WERI-Rb-1 (cell line): ENCODE results near the gene SAMD4B.

ENCODE experiments used
- DNase-seq: peaks from one replicate; pipeline ENCODE4 v3.0.0-alpha.2; 2020
- H3K27ac ChIP-seq: fragments of 250-450 bp; sonication (Bioruptor Pico); 2 replicates; pipeline ENCODE4 v1.5.1; 2020; ENCODE audit warnings: mild to moderate bottlenecking, moderate library complexity
- H3K27me3 ChIP-seq: fragments of 250-450 bp; sonication (Bioruptor Pico); 2 replicates; pipeline ENCODE4 v1.5.1; 2021; ENCODE audit warnings: mild to moderate bottlenecking, low read depth, moderate library complexity; ENCODE audit not compliant: insufficient read depth, severe bottlenecking
- H3K36me3 ChIP-seq: fragments of 250-450 bp; sonication (Bioruptor Pico); 2 replicates; pipeline ENCODE4 v1.5.1; 2020; ENCODE audit warnings: mild to moderate bottlenecking, moderate library complexity
- H3K4me3 ChIP-seq: 2 replicates; pipeline ENCODE4 v1.5.1; 2011; ENCODE audit warnings: low read depth, mild to moderate bottlenecking, control low read depth, low read length
- H3K9me3 ChIP-seq: fragments of 250-450 bp; sonication (Bioruptor Pico); 2 replicates; pipeline ENCODE4 v1.5.1; 2021; ENCODE audit warnings: mild to moderate bottlenecking, moderate library complexity; ENCODE audit not compliant: severe bottlenecking
- TF ChIP-seq, protein P1 (sequence below): IDR thresholded peaks from 2 replicates; pipeline ENCODE4 v1.5.1; 2011; ENCODE audit warnings: low read depth, mild to moderate bottlenecking, control low read depth, inconsistent platforms, low read length

The SAMD4B gene

DNA sequence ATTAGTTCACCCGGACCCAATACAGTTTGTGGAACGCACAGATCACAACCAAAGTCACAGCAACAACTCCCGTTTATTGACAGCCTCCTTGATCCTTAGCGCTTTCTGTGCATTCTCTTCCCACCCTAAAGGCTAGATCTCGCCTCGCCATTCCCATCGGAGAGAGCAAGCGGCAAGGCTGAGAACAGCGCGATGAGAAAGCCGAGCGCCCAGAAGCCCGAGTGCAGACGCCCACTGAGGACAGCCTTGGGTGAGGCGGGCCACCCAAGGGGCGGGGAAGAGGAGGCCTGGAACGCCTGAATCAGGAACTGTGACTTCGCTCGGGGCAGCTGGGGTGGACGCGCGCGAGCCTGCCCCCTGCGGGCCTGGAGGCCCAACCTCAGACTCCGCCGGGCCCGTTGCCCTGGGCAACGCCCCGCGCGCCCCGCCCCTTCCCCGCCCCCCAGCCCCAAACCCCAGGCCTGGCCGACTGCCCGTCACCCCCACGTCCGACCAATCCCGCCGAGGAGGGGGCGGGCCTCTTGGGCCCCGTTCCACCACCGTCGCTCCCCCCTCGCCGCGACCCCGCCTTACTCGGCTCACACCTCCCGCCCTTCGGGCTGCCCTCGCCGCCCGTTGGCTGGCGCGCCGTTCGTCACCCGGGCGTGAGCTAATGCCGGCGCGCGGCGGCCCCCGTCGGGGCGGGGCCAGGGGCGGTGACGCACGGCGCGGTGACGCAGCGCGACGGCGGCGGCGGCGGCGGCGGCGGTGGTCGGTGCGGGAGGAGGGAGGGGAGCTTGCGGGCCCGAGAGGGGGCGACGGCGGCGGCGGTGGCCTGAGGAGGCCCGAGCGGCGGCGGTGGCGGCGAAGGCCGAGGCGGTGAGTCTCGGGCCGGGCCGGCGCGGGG lies at the start of gene SAMD4B:
Gene SAMD4B (plus strand): TSS at position 703 of the 886 bp plus-strand sequence. CDS start 14,473 bp downstream, outside the sequence.
- Histone ChIP-seq H3K36me3 (peaks cover 29% of the 10 kb centered on the region), H3K27ac (peak within 1 kb of the TSS; percentile 75), H3K4me3 (peak within 1 kb of the TSS; percentile 81), H3K27me3 (no peaks in the 10 kb centered on the region), H3K9me3 (no peaks in the 10 kb centered on the region)
- TF ChIP-seq, protein P1, sequence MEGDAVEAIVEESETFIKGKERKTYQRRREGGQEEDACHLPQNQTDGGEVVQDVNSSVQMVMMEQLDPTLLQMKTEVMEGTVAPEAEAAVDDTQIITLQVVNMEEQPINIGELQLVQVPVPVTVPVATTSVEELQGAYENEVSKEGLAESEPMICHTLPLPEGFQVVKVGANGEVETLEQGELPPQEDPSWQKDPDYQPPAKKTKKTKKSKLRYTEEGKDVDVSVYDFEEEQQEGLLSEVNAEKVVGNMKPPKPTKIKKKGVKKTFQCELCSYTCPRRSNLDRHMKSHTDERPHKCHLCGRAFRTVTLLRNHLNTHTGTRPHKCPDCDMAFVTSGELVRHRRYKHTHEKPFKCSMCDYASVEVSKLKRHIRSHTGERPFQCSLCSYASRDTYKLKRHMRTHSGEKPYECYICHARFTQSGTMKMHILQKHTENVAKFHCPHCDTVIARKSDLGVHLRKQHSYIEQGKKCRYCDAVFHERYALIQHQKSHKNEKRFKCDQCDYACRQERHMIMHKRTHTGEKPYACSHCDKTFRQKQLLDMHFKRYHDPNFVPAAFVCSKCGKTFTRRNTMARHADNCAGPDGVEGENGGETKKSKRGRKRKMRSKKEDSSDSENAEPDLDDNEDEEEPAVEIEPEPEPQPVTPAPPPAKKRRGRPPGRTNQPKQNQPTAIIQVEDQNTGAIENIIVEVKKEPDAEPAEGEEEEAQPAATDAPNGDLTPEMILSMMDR, result peak; percentile 75
- DNase-seq, result peak; percentile 99

DNA sequence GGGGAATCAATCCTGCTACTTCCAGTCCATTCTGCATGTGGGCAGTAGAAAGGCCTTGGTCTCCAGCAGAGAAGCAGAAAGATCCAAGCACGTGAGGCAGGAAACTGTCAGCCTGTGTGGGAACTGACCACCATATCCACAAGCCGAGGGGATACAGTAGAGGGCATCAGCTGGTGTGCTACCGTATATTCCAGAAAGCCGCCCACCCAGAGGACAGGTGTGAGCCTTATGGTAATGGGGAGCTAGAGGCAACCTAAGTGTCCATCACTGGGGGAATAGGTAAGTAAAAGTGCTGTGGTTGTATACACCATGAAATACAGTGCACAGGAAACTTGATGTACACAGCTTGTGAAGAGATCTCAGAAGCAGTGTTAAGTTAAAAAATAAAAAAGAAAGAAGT lies 48.8 kb upstream of the SAMD4B start:
- no peak overlapping the region for H3K4me3 ChIP-seq
- DNase-seq, result no peak
- no peak overlapping the region for H3K27ac ChIP-seq
- no peaks in the 10 kb centered on the region for H3K36me3 ChIP-seq
- H3K9me3 ChIP-seq, result no peaks in the 10 kb centered on the region
- H3K27me3 ChIP-seq, result no peaks in the 10 kb centered on the region
- TF ChIP-seq, protein P1, result no peak

DNA sequence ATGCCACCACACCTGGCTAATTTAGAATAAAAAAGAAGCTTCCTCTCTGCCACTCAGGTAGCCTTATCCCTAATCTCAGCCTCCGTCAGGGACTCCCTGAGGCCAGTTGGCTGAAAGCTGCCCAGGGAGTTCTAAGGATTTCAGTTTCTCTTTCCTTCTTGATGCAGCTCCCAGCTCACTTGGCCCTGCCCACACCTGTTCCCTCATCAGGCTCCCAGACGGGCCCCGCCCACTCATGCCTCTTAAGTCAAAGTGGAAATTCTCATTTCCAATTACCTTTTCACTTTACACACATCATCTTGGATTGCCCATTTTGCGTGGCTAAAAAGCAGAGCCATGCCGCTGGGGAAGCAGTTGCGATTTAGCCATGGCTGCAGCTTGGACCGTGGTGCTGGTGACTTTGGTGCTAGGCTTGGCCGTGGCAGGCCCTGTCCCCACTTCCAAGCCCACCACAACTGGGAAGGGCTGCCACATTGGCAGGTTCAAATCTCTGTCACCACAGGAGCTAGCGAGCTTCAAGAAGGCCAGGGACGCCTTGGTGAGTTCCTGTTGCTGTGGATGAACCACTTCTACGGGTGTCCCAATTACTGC lies 46.1 kb upstream of the SAMD4B start, which contains the start of gene IFNL1:
Gene IFNL1 (plus strand): TSS at position 353 of the 591 bp plus-strand sequence. CDS start 15 bp downstream, at position 368.
- Histone ChIP-seq H3K27me3 (no peaks in the 10 kb centered on the region), H3K36me3 (no peaks in the 10 kb centered on the region), H3K27ac (no peak within 1 kb of the TSS), H3K9me3 (no peaks in the 10 kb centered on the region), H3K4me3 (no peak within 1 kb of the TSS)
- TF ChIP-seq, protein P1, result no peak
- DNase-seq, result no peak

GRCh38 chr19:39296906-39297305 lies 45.3 kb upstream of the SAMD4B start:
- no peak for DNase-seq
- Histone ChIP-seq H3K27ac (no peak overlapping the region), H3K27me3 (no peaks in the 10 kb centered on the region), H3K36me3 (no peaks in the 10 kb centered on the region), H3K4me3 (no peak overlapping the region), H3K9me3 (no peaks in the 10 kb centered on the region)
- TF ChIP-seq, protein P1, result no peak

GRCh38 chr19:39297931-39298634 lies 44.1 kb upstream of the SAMD4B start:
- Histone ChIP-seq H3K4me3 (no peak overlapping the region), H3K9me3 (no peaks in the 10 kb centered on the region), H3K27ac (no peak overlapping the region), H3K36me3 (no peaks in the 10 kb centered on the region), H3K27me3 (no peaks in the 10 kb centered on the region)
- DNase-seq, result no peak
- TF ChIP-seq, protein P1, result no peak
